Heart left ventricle (tissue), 13 donors: ENCODE results near the gene CAMKMT.

ENCODE experiments used
- CTCF ChIP-seq, 12 donors: fragments of 200-600 bp; sonication (generic) in 4 of 12; IDR thresholded peaks; one replicate each; pipeline versions ENCODE4 v1.5.0 to v1.8.0; 2018 to 2022; ENCODE audit warnings: antibody characterized with exemption in 12 of 12, mild to moderate bottlenecking in 5 of 12
- POLR2A ChIP-seq, 2 donors: fragments of 450-650 bp; IDR thresholded peaks; one replicate each; pipeline ENCODE4 v1.6.1; 2017; ENCODE audit warnings: antibody characterized with exemption in 2 of 2, mild to moderate bottlenecking in 2 of 2, moderate library complexity in 2 of 2
- donor health status: ischemic (EF 13 %, LVEDD 7.1; RV severe dilation, severe dysfunction).
- donor health status: DM: no; HTN: yes; CAD: no.
- donor health status: DM: no; HTN: no; CAD: no.
- donor health status: ischemic (EF 25% LVEDD 6.9; RV normal size, moderate dysfunction).
- donor health status: ischemic (EF 25% LVEDD 5.7; RV mildly dilated, moderate dysfunction).
- donor health status: ischemic (EF 35%, LVEDD 5.7; RV mildly dilated, moderate dysfunction).
- donor health status: nonischemic (EF 11% LVEDD 7.7; RV severe dilation, severe dysfunction).
- donor health status: DM: yes; HTN: yes; CAD: no.
- donor health status: PGD.
- donor health status: ischemic (EF 29% LVEDD 5.4; RV normal size, mild dysfunction).
- donor health status: nonischemic (EF 23%, LVEDD 6.1; RV moderate dilation, normal function).

DNA sequence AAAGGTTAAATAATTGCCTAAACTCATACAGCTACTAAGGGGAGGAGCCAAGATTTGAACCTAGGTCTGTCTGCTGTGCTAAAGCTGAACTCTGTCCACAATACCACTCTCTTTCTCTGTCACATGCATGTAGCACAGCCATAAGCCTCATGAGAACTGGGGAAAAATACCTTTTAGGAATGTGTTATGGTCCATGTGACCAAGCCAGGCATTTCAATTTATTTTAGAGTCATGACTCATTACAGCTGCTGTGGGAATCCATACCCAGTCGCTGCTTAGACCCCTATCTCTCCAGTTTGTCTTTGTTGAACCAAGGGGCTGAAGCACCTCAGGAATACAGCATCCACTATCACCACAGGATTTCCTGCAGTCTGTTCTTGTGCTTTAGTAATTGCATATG lies 379.8 kb downstream of the CAMKMT start:
- TF ChIP-seq CTCF (IDR thresholded peaks at IDR 0.05): no peak
- TF ChIP-seq POLR2A (IDR thresholded peaks at IDR 0.05): no peak
